ENCODE measurements around the gene GPR155. TPM values are rescaled to one million over a fixed set of nuclear protein-coding genes. Genes with fewer than 3 reads are reported as not detected.

The GPR155 gene
- total RNA-seq, 2 experiments from 2014 or later, result 1.9 TPM

DNA sequence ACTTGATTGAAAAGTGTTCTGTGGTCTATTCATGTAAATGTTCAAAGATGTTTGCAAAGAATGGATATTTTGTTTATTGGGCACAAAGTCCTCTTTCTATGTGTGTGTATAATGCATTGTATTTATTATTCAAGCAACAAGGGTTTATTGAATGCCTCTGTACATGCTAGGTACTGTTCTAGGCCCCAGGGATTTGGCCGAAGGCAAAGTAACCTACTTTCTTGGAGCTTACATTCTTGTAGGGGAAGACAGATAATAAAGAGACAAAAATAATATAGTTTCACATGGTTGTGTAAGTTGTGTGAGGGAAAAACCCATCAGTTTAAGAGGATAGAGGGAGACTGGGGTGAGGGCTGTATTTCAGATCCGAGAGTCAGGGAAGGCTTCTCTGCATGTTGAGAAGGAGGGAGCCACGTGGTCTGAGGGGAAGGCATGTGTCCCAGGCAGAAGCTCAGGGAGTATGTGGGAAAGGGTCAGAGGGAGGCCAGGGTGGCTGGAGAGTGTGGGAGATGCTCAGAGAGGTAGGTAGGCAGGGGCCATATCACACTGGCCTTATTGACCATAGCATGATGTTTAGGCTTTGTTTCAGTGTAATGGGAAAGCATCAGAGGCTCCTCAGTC lies 40.4 kb upstream of the GPR155 start:
- ChIA-PET POLR2A (interaction anchor here (0.6 to 1.1 kb wide), 2 partner anchors 9 to 176 kb away, joined by 3 read pairs; no protein-coding TSS in a partner anchor), CTCF (ENCODE audit: unreplicated experiment) (no interaction called here)
- Histone ChIP-seq H3K79me2 (ENCODE audit: insufficient read depth, low read depth, low read length) (no peaks in the 10 kb centered on the region), H2AFZ (ENCODE audit: low read length) (no peak overlapping the region), H3K27ac (ENCODE audit: low read depth, low read length, poor library complexity, severe bottlenecking) (no peak overlapping the region), H3K9me2 (ENCODE audit: insufficient read depth, low read length) (no peaks in the 10 kb centered on the region), H3K4me1 (ENCODE audit: insufficient read depth, low read length, poor library complexity, severe bottlenecking) (no peaks in the 10 kb centered on the region), H3K4me2 (ENCODE audit: low read length) (no peak overlapping the region), H4K20me1 (ENCODE audit: insufficient read depth, low read length) (no peaks in the 10 kb centered on the region), H3K9me3 (ENCODE audit: low read length) (peaks cover 8% of the 10 kb centered on the region; the same call in 1 of the 2 replicates), H3K4me3 (ENCODE audit: low read depth, low read length, poor library complexity, severe bottlenecking) (no peak overlapping the region), H3K36me3 (ENCODE audit: insufficient read depth, low read length) (no peaks in the 10 kb centered on the region; the same call in 1 of the 2 replicates)
- no peak for DNase-seq (ENCODE audit: low spot score)
- intact Hi-C loops (cut with micrococcal nuclease; ENCODE audit: unreplicated experiment), result no loop called here
- BruUV-seq (replicated peaks), result no TSS peak
- TF ChIP-seq EZH2phosphoT487 (IDR thresholded peaks at IDR 0.05; ENCODE audit: borderline replicate concordance, low read depth, low read length), result no peak
- TF ChIP-seq, protein P1, sequence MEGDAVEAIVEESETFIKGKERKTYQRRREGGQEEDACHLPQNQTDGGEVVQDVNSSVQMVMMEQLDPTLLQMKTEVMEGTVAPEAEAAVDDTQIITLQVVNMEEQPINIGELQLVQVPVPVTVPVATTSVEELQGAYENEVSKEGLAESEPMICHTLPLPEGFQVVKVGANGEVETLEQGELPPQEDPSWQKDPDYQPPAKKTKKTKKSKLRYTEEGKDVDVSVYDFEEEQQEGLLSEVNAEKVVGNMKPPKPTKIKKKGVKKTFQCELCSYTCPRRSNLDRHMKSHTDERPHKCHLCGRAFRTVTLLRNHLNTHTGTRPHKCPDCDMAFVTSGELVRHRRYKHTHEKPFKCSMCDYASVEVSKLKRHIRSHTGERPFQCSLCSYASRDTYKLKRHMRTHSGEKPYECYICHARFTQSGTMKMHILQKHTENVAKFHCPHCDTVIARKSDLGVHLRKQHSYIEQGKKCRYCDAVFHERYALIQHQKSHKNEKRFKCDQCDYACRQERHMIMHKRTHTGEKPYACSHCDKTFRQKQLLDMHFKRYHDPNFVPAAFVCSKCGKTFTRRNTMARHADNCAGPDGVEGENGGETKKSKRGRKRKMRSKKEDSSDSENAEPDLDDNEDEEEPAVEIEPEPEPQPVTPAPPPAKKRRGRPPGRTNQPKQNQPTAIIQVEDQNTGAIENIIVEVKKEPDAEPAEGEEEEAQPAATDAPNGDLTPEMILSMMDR (conservative IDR thresholded peaks at IDR 0.05; ENCODE audit: low read length), result no peak

GRCh38 chr2:174524527-174524926 lies 37.7 kb upstream of the GPR155 start:
- no peak overlapping the region for H3K4me2 ChIP-seq (ENCODE audit: low read length)
- no peak for DNase-seq (ENCODE audit: low spot score)
- no peaks in the 10 kb centered on the region for H3K79me2 ChIP-seq (ENCODE audit: insufficient read depth, low read depth, low read length)
- no peaks in the 10 kb centered on the region for H3K9me2 ChIP-seq (ENCODE audit: insufficient read depth, low read length)
- POLR2A ChIA-PET, result interaction anchor here (0.6 kb wide), 3 partner anchors 39 to 710 kb away, joined by 3 read pairs; no protein-coding TSS in a partner anchor
- TF ChIP-seq, protein P1 (conservative IDR thresholded peaks at IDR 0.05; ENCODE audit: low read length), result no peak
- TF ChIP-seq EZH2phosphoT487 (IDR thresholded peaks at IDR 0.05; ENCODE audit: borderline replicate concordance, low read depth, low read length), result no peak
- CTCF ChIA-PET (ENCODE audit: unreplicated experiment), result no interaction called here
- H3K9me3 ChIP-seq (ENCODE audit: low read length), result peaks cover 8% of the 10 kb centered on the region; the same call in 1 of the 2 replicates
- intact Hi-C loops (cut with micrococcal nuclease; ENCODE audit: unreplicated experiment), result no loop called here
- no peak overlapping the region for H3K4me3 ChIP-seq (ENCODE audit: low read depth, low read length, poor library complexity, severe bottlenecking)
- H3K4me1 ChIP-seq (ENCODE audit: insufficient read depth, low read length, poor library complexity, severe bottlenecking), result no peaks in the 10 kb centered on the region
- H2AFZ ChIP-seq (ENCODE audit: low read length), result no peak overlapping the region
- no peak overlapping the region for H3K27ac ChIP-seq (ENCODE audit: low read depth, low read length, poor library complexity, severe bottlenecking)
- H3K36me3 ChIP-seq (ENCODE audit: insufficient read depth, low read length), result no peaks in the 10 kb centered on the region; the same call in 1 of the 2 replicates
- H4K20me1 ChIP-seq (ENCODE audit: insufficient read depth, low read length), result no peaks in the 10 kb centered on the region
- BruUV-seq (replicated peaks), result no TSS peak

GRCh38 chr2:174522553-174522952 lies 35.7 kb upstream of the GPR155 start:
- ChIA-PET POLR2A (interaction anchor here (0.7 to 1.1 kb wide), 3 partner anchors 11 to 1926 kb away, joined by 3 to 4 read pairs (median 3); no protein-coding TSS in a partner anchor), CTCF (ENCODE audit: unreplicated experiment) (no interaction called here)

More at GRCh38 chr2:174522553-174522952, 35.7 kb upstream of the GPR155 start:
- TF ChIP-seq, protein P1 (conservative IDR thresholded peaks at IDR 0.05; ENCODE audit: low read length), result peak; percentile 65
- no peak for TF ChIP-seq EZH2phosphoT487 (IDR thresholded peaks at IDR 0.05; ENCODE audit: borderline replicate concordance, low read depth, low read length)
- peak; percentile 14 for DNase-seq (ENCODE audit: low spot score)
- no peak overlapping the region for H3K4me2 ChIP-seq (ENCODE audit: low read length)
- no TSS peak for BruUV-seq (replicated peaks)
- no peaks in the 10 kb centered on the region for H4K20me1 ChIP-seq (ENCODE audit: insufficient read depth, low read length)
- no peaks in the 10 kb centered on the region; the same call in 1 of the 2 replicates for H3K36me3 ChIP-seq (ENCODE audit: insufficient read depth, low read length)
- H2AFZ ChIP-seq (ENCODE audit: low read length), result no peak overlapping the region
- H3K79me2 ChIP-seq (ENCODE audit: insufficient read depth, low read depth, low read length), result no peaks in the 10 kb centered on the region
- H3K4me1 ChIP-seq (ENCODE audit: insufficient read depth, low read length, poor library complexity, severe bottlenecking), result no peaks in the 10 kb centered on the region
- H3K4me3 ChIP-seq (ENCODE audit: low read depth, low read length, poor library complexity, severe bottlenecking), result no peak overlapping the region
- intact Hi-C loops (cut with micrococcal nuclease; ENCODE audit: unreplicated experiment), result loop anchor here (1.0 kb wide), 1 partner anchor 59 kb away; no protein-coding TSS in a partner anchor
- no peaks in the 10 kb centered on the region for H3K9me2 ChIP-seq (ENCODE audit: insufficient read depth, low read length)
- 0 out of 2 replicates have a peak, but pooled peaks cover under 1% of the 10 kb centered on the region for H3K9me3 ChIP-seq (ENCODE audit: low read length)
- H3K27ac ChIP-seq (ENCODE audit: low read depth, low read length, poor library complexity, severe bottlenecking), result no peak overlapping the region
